GM23338 (cell line): ENCODE results near the gene SSH2. TPM values are rescaled to one million over a fixed set of nuclear protein-coding genes. Genes with fewer than 3 reads are reported as not detected.

Experiments
- ATAC-seq: fragments of 200-7000 bp; cut with Tn5 transposase; 3 replicates; pipeline ENCODE4 v1.9.1; 2020
- DNase-seq: peaks from one replicate; pipeline ENCODE4 v3.0.0-alpha.2; 2015; ENCODE audit warnings: low spot score
- H2AFZ ChIP-seq: fragments of 200-600 bp; sonication (generic); 2 replicates; pipeline ENCODE4 v1.8.0; 2016; ENCODE audit warnings: antibody characterized with exemption, mild to moderate bottlenecking, moderate library complexity
- H3F3A ChIP-seq: fragments of 200-600 bp; sonication (generic); replicated peaks from 2 replicates; pipeline ENCODE4 v1.8.0; 2017; ENCODE audit warnings: antibody characterized with exemption, mixed run types, low read depth
- H3K27ac ChIP-seq: fragments of 200-600 bp; sonication (generic); 2 replicates; pipeline ENCODE4 v1.6.1; 2016; ENCODE audit warnings: low read depth
- H3K27me3 ChIP-seq: fragments of 200-600 bp; sonication (generic); 2 replicates; pipeline ENCODE4 v1.8.0; 2016; ENCODE audit warnings: mild to moderate bottlenecking, mixed run types, moderate library complexity; ENCODE audit not compliant: insufficient read depth
- H3K36me3 ChIP-seq: fragments of 200-600 bp; sonication (generic); 2 replicates; pipeline ENCODE4 v1.8.0; 2016; ENCODE audit warnings: mild to moderate bottlenecking; ENCODE audit not compliant: insufficient read depth
- H3K4me1 ChIP-seq: fragments of 200-600 bp; sonication (generic); 2 replicates; pipeline ENCODE4 v1.8.0; 2016; ENCODE audit warnings: mild to moderate bottlenecking, moderate library complexity; ENCODE audit not compliant: insufficient read depth
- H3K4me2 ChIP-seq: fragments of 200-600 bp; sonication (generic); 2 replicates; pipeline ENCODE4 v1.7.1; 2017; ENCODE audit warnings: mixed run types
- H3K4me3 ChIP-seq: fragments of 200-600 bp; sonication (generic); 2 replicates; pipeline ENCODE4 v1.6.1; 2016; ENCODE audit warnings: mixed run types
- H3K79me2 ChIP-seq: fragments of 200-600 bp; sonication (generic); replicated peaks from 2 replicates; pipeline ENCODE4 v1.8.0; 2017; ENCODE audit warnings: mild to moderate bottlenecking; ENCODE audit not compliant: insufficient read depth
- H3K9me2 ChIP-seq: fragments of 200-600 bp; sonication (generic); 2 replicates; pipeline ENCODE4 v1.8.0; 2017; ENCODE audit not compliant: insufficient read depth
- H4K20me1 ChIP-seq: fragments of 200-600 bp; sonication (generic); replicated peaks from 2 replicates; pipeline ENCODE4 v1.8.0; 2017; ENCODE audit warnings: mild to moderate bottlenecking; ENCODE audit not compliant: insufficient read depth
- H3K27ac Mint-ChIP-seq: 2 replicates; pipeline ENCODE4 v1.8.0; 2020; ENCODE audit warnings: inconsistent platforms, mild to moderate bottlenecking, moderate library complexity, mixed read lengths
- H3K27me3 Mint-ChIP-seq: 3 replicates; pipeline ENCODE4 v1.8.0; 2022; ENCODE audit warnings: low read depth, mild to moderate bottlenecking, moderate library complexity, mixed read lengths, inconsistent platforms; ENCODE audit not compliant: insufficient read depth, poor library complexity
- H3K36me3 Mint-ChIP-seq: 3 replicates; pipeline ENCODE4 v1.8.0; 2021; ENCODE audit warnings: low read depth, mild to moderate bottlenecking, inconsistent platforms, moderate library complexity, mixed read lengths
- H3K4me1 Mint-ChIP-seq: 3 replicates; pipeline ENCODE4 v1.8.0; 2020; ENCODE audit warnings: mild to moderate bottlenecking, inconsistent platforms, mixed read lengths
- H3K4me3 Mint-ChIP-seq: 3 replicates; pipeline ENCODE4 v1.8.0; 2021; ENCODE audit warnings: moderate library complexity, mild to moderate bottlenecking, inconsistent platforms, mixed read lengths
- H3K9me3 Mint-ChIP-seq: 3 replicates; pipeline ENCODE4 v1.8.0; 2020; ENCODE audit warnings: moderate library complexity, mild to moderate bottlenecking, inconsistent platforms, mixed read lengths
- CREB1 ChIP-seq: fragments of 250-450 bp; sonication (Bioruptor Pico); IDR thresholded peaks from 2 replicates; pipeline ENCODE4 v1.5.0; 2020; ENCODE audit warnings: low read depth, mild to moderate bottlenecking, moderate library complexity
- CTCF ChIP-seq, 2 experiments: fragments of 200-600 bp in 1 of 2; sonication (generic) in 1 of 2; conservative IDR thresholded peaks; 2 replicates each; pipeline versions ENCODE4 v1.5.1 to v1.6.1; 2016 to 2017; ENCODE audit warnings: antibody characterized with exemption in 2 of 2, low read depth in 2 of 2, mild to moderate bottlenecking in 2 of 2, moderate library complexity in 1 of 2
- ETS1 ChIP-seq: IDR thresholded peaks from 2 replicates; pipeline ENCODE4 v1.6.1; 2016; ENCODE audit warnings: antibody characterized with exemption
- EZH2 ChIP-seq: fragments of 200-600 bp; sonication (generic); IDR thresholded peaks from one replicate; pipeline ENCODE4 v1.8.0; 2017; ENCODE audit warnings: antibody characterized with exemption, mild to moderate bottlenecking, low read depth; ENCODE audit not compliant: unreplicated experiment
- EZH2phosphoT487 ChIP-seq: fragments of 200-600 bp; sonication (generic); IDR thresholded peaks from one replicate; pipeline ENCODE4 v1.8.1; 2018; ENCODE audit warnings: antibody characterized with exemption; ENCODE audit not compliant: unreplicated experiment
- JUNB ChIP-seq: IDR thresholded peaks from one replicate; pipeline ENCODE4 v1.6.1; 2016; ENCODE audit warnings: antibody characterized with exemption; ENCODE audit not compliant: unreplicated experiment
- NANOG ChIP-seq: IDR thresholded peaks from 2 replicates; pipeline ENCODE4 v1.6.1; 2016; ENCODE audit warnings: antibody characterized with exemption, borderline replicate concordance
- POLR2AphosphoS5 ChIP-seq: IDR thresholded peaks from 2 replicates; pipeline ENCODE4 v1.6.1; 2016; ENCODE audit warnings: antibody characterized with exemption, low read depth
- REST ChIP-seq: IDR thresholded peaks from one replicate; pipeline ENCODE4 v1.6.1; 2018; ENCODE audit warnings: antibody characterized with exemption; ENCODE audit not compliant: unreplicated experiment
- STAT1 ChIP-seq: IDR thresholded peaks from one replicate; pipeline ENCODE4 v1.6.1; 2016; ENCODE audit warnings: antibody characterized with exemption; ENCODE audit not compliant: unreplicated experiment
- ZNF114 ChIP-seq: fragments of 250-450 bp; sonication (Bioruptor Pico); IDR thresholded peaks from 2 replicates; pipeline ENCODE4 v1.5.0; 2020; ENCODE audit warnings: mild to moderate bottlenecking, moderate library complexity
- ZNF331 ChIP-seq: fragments of 250-450 bp; sonication (Bioruptor Pico); IDR thresholded peaks from 2 replicates; pipeline ENCODE4 v1.5.0; 2020; ENCODE audit warnings: low read depth, mild to moderate bottlenecking, moderate library complexity
- ZNF462 ChIP-seq: fragments of 250-450 bp; sonication (Bioruptor Pico); IDR thresholded peaks from 2 replicates; pipeline ENCODE4 v1.5.0; 2020; ENCODE audit warnings: mild to moderate bottlenecking, moderate library complexity
- polyA plus RNA-seq: library from polyadenylated mRNA; unstranded; fragments of >200 nt; fragmentation: Nextera tagmentation; extraction: Ambion mirVana; gene quantifications from 2 replicates; pipeline ENCODE4 v1.2.1, GENCODE V29; 2016
- total RNA-seq: library from RNA; depleted of rRNA; stranded (reverse); fragments of >200 nt; shearing (Covaris generic); gene quantifications from 2 replicates; pipeline ENCODE4 v1.2.3, GENCODE V29; 2014

The SSH2 gene
- total and polyA plus RNA-seq, 2 experiments from 2014 or later, result 9.9 to 12.1 TPM

GRCh38 chr17:29891131-29891530 is 38.9 kb downstream of the SSH2 start:
- ATAC-seq, result no peak
- DNase-seq, result no peak
- H3K27ac Mint-ChIP-seq, result no peak overlapping the region
- TF ChIP-seq JUNB (no peak), POLR2AphosphoS5 (no peak), EZH2phosphoT487 (no peak), ETS1 (no peak), CREB1 (CRISPR knock-in tag) (no peak), ZNF462 (CRISPR knock-in tag) (no peak), REST (no peak), NANOG (no peak), EZH2 (no peak), ZNF114 (CRISPR knock-in tag) (no peak), STAT1 (no peak), ZNF331 (CRISPR knock-in tag) (no peak), CTCF (conservative IDR thresholded peaks at IDR 0.05; ENCODE audit: low read depth in 2 of 2) (no peak)
- no peak overlapping the region for H3K27ac ChIP-seq
- H3K27me3 ChIP-seq, result no peaks in the 10 kb centered on the region
- H3K9me2 ChIP-seq, result no peaks in the 10 kb centered on the region
- H3K4me1 ChIP-seq, result no peaks in the 10 kb centered on the region
- no peaks in the 10 kb centered on the region for H3F3A ChIP-seq
- H4K20me1 ChIP-seq, result no peaks in the 10 kb centered on the region; the same call in 1 of the 2 replicates
- no peaks in the 10 kb centered on the region for H3K36me3 Mint-ChIP-seq
- no peaks in the 10 kb centered on the region for H3K27me3 Mint-ChIP-seq
- H2AFZ ChIP-seq, result no peak overlapping the region
- no peaks in the 10 kb centered on the region for H3K79me2 ChIP-seq
- no peaks in the 10 kb centered on the region for H3K36me3 ChIP-seq
- no peak overlapping the region for H3K4me3 ChIP-seq
- H3K4me3 Mint-ChIP-seq, result no peak overlapping the region
- no peak overlapping the region for H3K4me2 ChIP-seq
- H3K9me3 Mint-ChIP-seq, result no peaks in the 10 kb centered on the region
- no peaks in the 10 kb centered on the region for H3K4me1 Mint-ChIP-seq
